ENCODE data around the gene TRPV6.

GRCh38 chr7:142867398-142868187 is 18.0 kb downstream of the TRPV6 start:
- TF ChIP-seq CTCF (IDR thresholded peaks at IDR 0.05): no peak
- no peak for TF ChIP-seq POLR2A (IDR thresholded peaks at IDR 0.05)
- TF ChIP-seq EP300 (IDR thresholded peaks at IDR 0.05): no peak

All from ovary (tissue), 3 donors.